Posterior cingulate gyrus (tissue), 11 donors: ENCODE data around the gene CHD8.
"Not testable (repeated sequence)": the region's sequence is repeated elsewhere in the genome, so short reads cannot be mapped to it uniquely, and the experiment has no call there.

Experiments
- DNase-seq, 10 donors: peaks; one replicate each; pipeline versions ENCODE4 v3.0.0 to v3.0.0-alpha.2; 2020 to 2021; ENCODE audit warnings: mixed read lengths in 3 of 10
- intact Hi-C: fragments of 100-400 bp; cut with DNase I; formaldehyde crosslinking; loops from one replicate; pipeline ENCODE4 v1.15.1; 2023

The CHD8 gene

GRCh38 chr14:21455912-21456667, at the start of gene CHD8:
TSS of gene CHD8 (minus strand) at chr14:21456123. CDS start at chr14:21431643, 24,480 bp downstream.
- intact Hi-C loops: loop anchor here (1.0 to 10.0 kb wide), 4 partner anchors 19 to 191 kb away; partner anchors contain the start of genes HNRNPC, METTL3 and TOX4
- DNase-seq: peak; percentile 99 to 100 (median 100)

GRCh38 chr14:21505012-21505553, 49.2 kb upstream of the CHD8 start:
- no peak for DNase-seq
- intact Hi-C loops: no loop called here

- intact Hi-C loops: no loop called here
- DNase-seq: no peak
Observed at GRCh38 chr14:21503376-21503775, 47.5 kb upstream of the CHD8 start.

- no peak for DNase-seq
- intact Hi-C loops: no loop called here
Observed at GRCh38 chr14:21501568-21501967, 45.6 kb upstream of the CHD8 start.

- intact Hi-C loops: loop anchor here (1.0 kb wide), 1 partner anchor 58 kb away; no protein-coding TSS in a partner anchor
- no peak for DNase-seq
Observed at GRCh38 chr14:21498540-21499526, 42.9 kb upstream of the CHD8 start.

GRCh38 chr14:21496453-21496852, 40.5 kb upstream of the CHD8 start:
- no peak for DNase-seq
- intact Hi-C loops: no loop called here

- DNase-seq: no peak
- intact Hi-C loops: no loop called here
Observed at GRCh38 chr14:21494902-21495762, 39.2 kb upstream of the CHD8 start.

GRCh38 chr14:21486640-21487087, 30.7 kb upstream of the CHD8 start:
- DNase-seq: no peak
- intact Hi-C loops: no loop called here

- peak; percentile 95 to 100 (median 98) for DNase-seq
- intact Hi-C loops: loop anchor here (1.0 to 2.0 kb wide), 3 partner anchors 21 to 40 kb away; partner anchors contain the start of genes CHD8 and METTL3
Observed at GRCh38 chr14:21476925-21477681, 21.2 kb upstream of the CHD8 start, which contains the start of the genes RAB2B and TOX4. TSS of gene RAB2B (minus strand) at chr14:21476959. CDS start at chr14:21476872, 87 bp downstream. TSS of gene TOX4 (plus strand) at chr14:21477195. CDS start at chr14:21477279, 84 bp downstream.

- DNase-seq: peak in 1 of 10 donors; percentile 75
- intact Hi-C loops: loop anchor here (2.0 kb wide), 1 partner anchor 40 kb away; no protein-coding TSS in a partner anchor
Observed at GRCh38 chr14:21476523-21476924, 20.6 kb upstream of the CHD8 start.

- DNase-seq: no peak
- intact Hi-C loops: loop anchor here (2.0 kb wide), 1 partner anchor 39 kb away; no protein-coding TSS in a partner anchor
Observed at GRCh38 chr14:21475767-21476522, 20.0 kb upstream of the CHD8 start.

- intact Hi-C loops: no loop called here
- DNase-seq: no peak
Observed at GRCh38 chr14:21467616-21468015, 11.7 kb upstream of the CHD8 start.

- intact Hi-C loops: loop anchor here (10.0 kb wide), 1 partner anchor 191 kb away; the partner anchor contains the start of gene HNRNPC
- DNase-seq: no peak
Observed at GRCh38 chr14:21455592-21455911, 371 bp downstream of the CHD8 start.

- DNase-seq: no peak
- intact Hi-C loops: loop anchor here (10.0 kb wide), 1 partner anchor 190 kb away; the partner anchor contains the start of gene HNRNPC
Observed at GRCh38 chr14:21454843-21455544, 929 bp downstream of the CHD8 start.

- intact Hi-C loops: loop anchor here (10.0 kb wide), 1 partner anchor 185 kb away; the partner anchor contains the start of gene HNRNPC
- no peak for DNase-seq
Observed at GRCh38 chr14:21449899-21450216, 6.1 kb downstream of the CHD8 start.

GRCh38 chr14:21442657-21443056, 13.3 kb downstream of the CHD8 start:
- DNase-seq, intact Hi-C loops: not testable (repeated sequence)

- no peak for DNase-seq
- intact Hi-C loops: no loop called here
Observed at GRCh38 chr14:21440859-21441258, 15.1 kb downstream of the CHD8 start.
